H1 (cell line): ENCODE results near the gene KCNMA1. TPM values are rescaled to one million over a fixed set of nuclear protein-coding genes. Genes with fewer than 3 reads are reported as not detected.

Experiments used
- CTCF ChIA-PET: fragments of 300-600 bp; sonication (Branson Sonifier 250); formaldehyde crosslinking; loops from one replicate; lab custom pipeline; 2021; ENCODE audit not compliant: partially characterized antibody; lab: Charles Lee
- POLR2A ChIA-PET: fragments of 300-600 bp; sonication (Branson Sonifier 250); formaldehyde crosslinking; loops from one replicate; lab custom pipeline; 2021; ENCODE audit warnings: inconsistent platforms; ENCODE audit not compliant: partially characterized antibody; lab: Charles Lee
- DNase-seq, 2 experiments: peaks; one replicate each; pipeline versions ENCODE4 v3.0.0 to v3.0.0-alpha.2; 2010 to 2022; ENCODE audit warnings: low spot score in 2 of 2, low read depth in 1 of 2, mixed read lengths in 1 of 2
- FAIRE-seq: peaks from 2 replicates; lab custom pipeline; 2011; peaks lifted over from hg19 to GRCh38; lab: Jason Lieb, UNC
- H2AFZ ChIP-seq: 2 replicates; pipeline ENCODE4 v1.8.1; 2012; ENCODE audit warnings: low read length, inconsistent platforms
- H2AK5ac ChIP-seq: 2 replicates; pipeline ENCODE4 v1.6.1; 2013; ENCODE audit warnings: low read depth, low read length
- H2BK120ac ChIP-seq: replicated peaks from 2 replicates; pipeline ENCODE3; 2013; ENCODE audit warnings: low read depth, low read length, inconsistent platforms
- H2BK12ac ChIP-seq: 2 replicates; pipeline ENCODE4 v1.6.1; 2013; ENCODE audit warnings: low read depth, low read length
- H2BK15ac ChIP-seq: 2 replicates; pipeline ENCODE4 v1.6.1; 2013; ENCODE audit warnings: low read length
- H2BK20ac ChIP-seq: 2 replicates; pipeline ENCODE4 v1.6.1; 2013; ENCODE audit warnings: low read length
- H2BK5ac ChIP-seq: 2 replicates; pipeline ENCODE4 v1.6.1; 2013; ENCODE audit warnings: low read depth, low read length
- H3K14ac ChIP-seq: 2 replicates; pipeline ENCODE4 v1.6.1; 2013; ENCODE audit warnings: inconsistent platforms; ENCODE audit not compliant: insufficient read length
- H3K18ac ChIP-seq: 2 replicates; pipeline ENCODE4 v1.6.1; 2013; ENCODE audit warnings: low read length; ENCODE audit errors: extremely low read depth
- H3K23ac ChIP-seq: 2 replicates; pipeline ENCODE4 v1.6.1; 2013; ENCODE audit warnings: inconsistent platforms; ENCODE audit not compliant: insufficient read length
- H3K23me2 ChIP-seq: 2 replicates; pipeline ENCODE4 v1.6.1; 2013; ENCODE audit warnings: low read depth, low read length
- H3K27ac ChIP-seq: 2 replicates; pipeline ENCODE4 v1.6.1; 2011; ENCODE audit warnings: low read depth, low read length, inconsistent platforms
- H3K27me3 ChIP-seq, 4 experiments: replicated peaks in 1 of 4; 1 replicate in 1 of 4; 2 replicates in 3 of 4; pipeline versions ENCODE4 v1.6.1 to v1.8.1; 2011 to 2013; ENCODE audit warnings: low read length in 3 of 4, mild to moderate bottlenecking in 3 of 4, inconsistent platforms in 2 of 4, mixed read lengths in 2 of 4, moderate library complexity in 1 of 4; ENCODE audit not compliant: control insufficient read depth in 3 of 4, insufficient read depth in 3 of 4; ENCODE audit errors: extremely low read depth in 1 of 4
- H3K36me3 ChIP-seq, 4 experiments: 2 replicates each; pipeline versions ENCODE4 v1.6.1 to v1.8.1; 2011 to 2013; ENCODE audit warnings: mild to moderate bottlenecking in 4 of 4, low read length in 3 of 4, moderate library complexity in 2 of 4, control low read depth in 1 of 4, inconsistent platforms in 1 of 4; ENCODE audit not compliant: insufficient read depth in 4 of 4, control insufficient read depth in 2 of 4
- H3K4ac ChIP-seq: replicated peaks from 2 replicates; pipeline ENCODE3; 2013; ENCODE audit warnings: low read length, low read depth, mixed read lengths, inconsistent platforms; ENCODE audit not compliant: insufficient read length
- H3K4me1 ChIP-seq, 4 experiments: replicated peaks in 1 of 4; 1 replicate in 1 of 4; 2 replicates in 3 of 4; pipeline versions ENCODE4 v1.6.1 to v1.8.1; 2011 to 2013; ENCODE audit warnings: low read length in 3 of 4, inconsistent platforms in 2 of 4, mixed read lengths in 1 of 4; ENCODE audit not compliant: insufficient read depth in 4 of 4, control insufficient read depth in 3 of 4
- H3K4me2 ChIP-seq, 2 experiments: 2 replicates each; pipeline versions ENCODE4 v1.6.1 to v1.8.1; 2011 to 2013; ENCODE audit warnings: low read depth in 2 of 2, low read length in 2 of 2, control low read depth in 1 of 2, inconsistent platforms in 1 of 2, mild to moderate bottlenecking in 1 of 2; ENCODE audit not compliant: insufficient read depth in 1 of 2
- H3K4me3 ChIP-seq, 4 experiments: fragments of 200-600, 300-600 bp in 1 of 4; sonication (generic), shearing (Covaris generic), sonication (Bioruptor Twin) in 1 of 4; 2 replicates each; pipeline versions ENCODE4 v1.5.1 to v1.8.1; 2011 to 2016; ENCODE audit warnings: low read length in 4 of 4, low read depth in 3 of 4, control low read depth in 2 of 4, inconsistent platforms in 2 of 4, mild to moderate bottlenecking in 2 of 4, mixed read lengths in 1 of 4, moderate library complexity in 1 of 4; ENCODE audit not compliant: insufficient read depth in 2 of 4; ENCODE audit errors: extremely low read depth in 1 of 4
- H3K56ac ChIP-seq: replicated peaks from 2 replicates; pipeline ENCODE3; 2013; ENCODE audit warnings: low read depth, mild to moderate bottlenecking, mixed read lengths, low read length, inconsistent platforms; ENCODE audit not compliant: insufficient read length
- H3K79me1 ChIP-seq: 2 replicates; pipeline ENCODE4 v1.6.1; 2013; ENCODE audit warnings: low read depth, low read length, control low read depth
- H3K79me2 ChIP-seq, 2 experiments: 2 replicates each; pipeline versions ENCODE4 v1.6.1 to v1.8.1; 2012 to 2013; ENCODE audit warnings: low read length in 2 of 2, mild to moderate bottlenecking in 2 of 2, inconsistent platforms in 1 of 2; ENCODE audit not compliant: insufficient read depth in 2 of 2, control insufficient read depth in 1 of 2
- H3K9ac ChIP-seq, 4 experiments: replicated peaks in 1 of 4; 1 replicate in 1 of 4; 2 replicates in 3 of 4; pipeline versions ENCODE4 v1.6.1 to v1.8.1; 2011 to 2013; ENCODE audit warnings: low read depth in 3 of 4, low read length in 3 of 4, control low read depth in 2 of 4, mild to moderate bottlenecking in 2 of 4, moderate library complexity in 2 of 4, inconsistent platforms in 1 of 4; ENCODE audit errors: extremely low read depth in 1 of 4
- H3K9me3 ChIP-seq, 2 experiments: 2 replicates each; pipeline versions ENCODE4 v1.6.1 to v1.8.1; 2012 to 2013; ENCODE audit warnings: mild to moderate bottlenecking in 2 of 2, moderate library complexity in 2 of 2, control low read depth in 1 of 2, inconsistent platforms in 1 of 2, low read depth in 1 of 2, low read length in 1 of 2, mixed read lengths in 1 of 2; ENCODE audit not compliant: insufficient read depth in 2 of 2
- H4K20me1 ChIP-seq, 2 experiments: replicated peaks in 1 of 2; 2 replicates each; pipeline versions ENCODE3 to v1.8.1; 2011 to 2013; ENCODE audit warnings: inconsistent platforms in 2 of 2, low read length in 2 of 2, mild to moderate bottlenecking in 1 of 2; ENCODE audit not compliant: insufficient read depth in 2 of 2, control insufficient read depth in 1 of 2
- H4K5ac ChIP-seq: 2 replicates; pipeline ENCODE4 v1.6.1; 2013; ENCODE audit warnings: low read length, low read depth, mixed read lengths, inconsistent platforms; ENCODE audit not compliant: insufficient read length
- H4K8ac ChIP-seq: 2 replicates; pipeline ENCODE4 v1.8.0; 2013; ENCODE audit warnings: mild to moderate bottlenecking, moderate library complexity, low read length, inconsistent platforms; ENCODE audit not compliant: insufficient read depth; ENCODE audit errors: extremely low read depth
- H4K91ac ChIP-seq: replicated peaks from 2 replicates; pipeline ENCODE3; 2013; ENCODE audit warnings: low read length, mixed read lengths, inconsistent platforms; ENCODE audit not compliant: insufficient read length
- CBX5 ChIP-seq: fragments of 300-800, 300-1000 bp; sonication (generic); IDR thresholded peaks from 2 replicates; pipeline ENCODE4 v1.7.1; 2016; ENCODE audit warnings: antibody characterized with exemption, low read length, low read depth
- CTBP2 ChIP-seq: IDR thresholded peaks from 2 replicates; pipeline ENCODE4 v1.7.0; 2011; ENCODE audit warnings: borderline replicate concordance, mild to moderate bottlenecking, moderate library complexity, mixed read lengths, low read length; ENCODE audit not compliant: insufficient read depth, insufficient read length
- FOSL1 ChIP-seq: IDR thresholded peaks from 2 replicates; pipeline ENCODE4 v1.6.1; 2011; ENCODE audit warnings: mild to moderate bottlenecking, low read depth, low read length, moderate library complexity; ENCODE audit not compliant: insufficient read depth
- TEAD4 ChIP-seq: IDR thresholded peaks from 2 replicates; pipeline ENCODE4 v1.6.1; 2012; ENCODE audit warnings: low read depth, low read length, inconsistent platforms, mixed read lengths
- ZNF274 ChIP-seq: IDR thresholded peaks from 2 replicates; pipeline ENCODE4 v1.7.0; 2012; ENCODE audit warnings: low read length, borderline replicate concordance; ENCODE audit errors: extremely low read depth
- WGBS, 2 experiments: shearing (Covaris generic) in 1 of 2; methylation state at CpG; one replicate each; pipeline versions ENCODE4 v1.1.6 to v1.1.7; 2013 to 2015; ENCODE audit warnings: low lambda C conversion rate in 2 of 2, mixed read lengths in 2 of 2, inconsistent platforms in 1 of 2, low coverage in 1 of 2, missing lambda C conversion rate in 1 of 2; ENCODE audit not compliant: insufficient replicate concordance in 2 of 2, insufficient coverage in 1 of 2, insufficient read length in 1 of 2; ENCODE audit errors: extremely low coverage in 1 of 2, missing lambda C conversion rate in 1 of 2; 5-methylcytosine and 5-hydroxymethylcytosine counted together
- polyA plus RNA-seq, 7 experiments: library from polyadenylated mRNA; depleted of rRNA in 3 of 7; stranded (reverse) in 5 of 7; unstranded in 2 of 7; fragments of >200 nt in 5 of 7; fragments of 200-250 nt in 2 of 7; gene quantifications; 1 replicate in 5 of 7; 2 replicates in 1 of 7; 4 replicates in 1 of 7; pipeline versions ENCODE4 v1.2.1 to v1.2.3, GENCODE V29; 2011 to 2013; ENCODE audit warnings: missing spikeins in 2 of 7, mixed read lengths in 2 of 7
- total RNA-seq: library from RNA; stranded (reverse); fragmentation: NEBNext Ultra II Directional; extraction: Animal tissue kit (Norgen Biotek cat#: 25700); gene quantifications from 2 replicates; pipeline ENCODE4 v1.2.1, GENCODE V29; 2021
- TF ChIP-seq, protein P1 (sequence below): IDR thresholded peaks from 2 replicates; pipeline ENCODE4 v1.6.1; 2011; ENCODE audit warnings: low read length, improper control_type of control experiment
- TF ChIP-seq, protein P2 (sequence below): IDR thresholded peaks from 2 replicates; pipeline ENCODE4 v1.6.1; 2012; ENCODE audit warnings: inconsistent platforms
- TF ChIP-seq, protein P3 (sequence below): IDR thresholded peaks from 2 replicates; pipeline ENCODE4 v1.6.1; 2012; ENCODE audit warnings: inconsistent platforms

KCNMA1 gene
- total and polyA plus RNA-seq, 2 of the 8 experiments (the other 6 are each of a cell fraction or from before 2014, with no cell fraction given): 10.2 to 11.1 TPM

DNA sequence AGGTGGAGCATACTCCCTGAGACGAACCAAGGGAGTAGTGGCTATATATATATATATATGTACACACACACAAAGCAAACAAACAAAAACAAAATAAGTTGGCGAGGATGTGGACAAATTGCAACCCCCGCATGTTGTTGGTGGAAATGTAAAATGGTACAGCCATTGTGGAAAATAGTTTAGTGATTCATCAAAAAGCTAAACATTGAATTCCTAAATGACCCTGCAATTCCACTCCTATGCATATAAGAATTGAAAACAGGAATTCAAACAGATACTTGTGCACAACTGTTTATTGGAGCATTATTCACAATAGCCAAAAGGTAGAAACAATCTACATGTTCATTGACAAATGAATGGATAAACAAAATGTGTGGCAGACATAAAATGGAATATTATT is 407.9 kb downstream of the KCNMA1 start:
- Histone ChIP-seq H2BK15ac (no peak overlapping the region), H2BK5ac (no peak overlapping the region), H3K27ac (no peak overlapping the region), H2BK20ac (no peak overlapping the region), H3K9ac (no peak overlapping the region), H3K36me3 (no peaks in the 10 kb centered on the region), H3K18ac (no peak overlapping the region), H2AK5ac (no peak overlapping the region), H3K79me1 (no peaks in the 10 kb centered on the region), H3K56ac (no peak overlapping the region), H2BK120ac (no peak overlapping the region), H2BK12ac (no peak overlapping the region), H3K23me2 (no peaks in the 10 kb centered on the region), H3K79me2 (no peaks in the 10 kb centered on the region), H3K4me1 (no peaks in the 10 kb centered on the region; a peak in 1 of 7 replicates), H3K27me3 (no peaks in the 10 kb centered on the region), H3K4me3 (no peak overlapping the region), H4K8ac (no peak overlapping the region), H4K20me1 (no peaks in the 10 kb centered on the region), H3K4ac (no peak overlapping the region), H4K91ac (no peak overlapping the region), H2AFZ (no peak overlapping the region), H3K4me2 (no peak overlapping the region), H3K23ac (no peak overlapping the region), H4K5ac (no peak overlapping the region), H3K14ac (no peak overlapping the region), H3K9me3 (no peaks in the 10 kb centered on the region; a peak in 1 of 4 replicates)
- WGBS, 2 experiments: 82% methylated on average over 3 of the region's 3 CpGs; no CpG with 5 or more reads in 1 of the 2 experiments
- TF ChIP-seq, protein P1, sequence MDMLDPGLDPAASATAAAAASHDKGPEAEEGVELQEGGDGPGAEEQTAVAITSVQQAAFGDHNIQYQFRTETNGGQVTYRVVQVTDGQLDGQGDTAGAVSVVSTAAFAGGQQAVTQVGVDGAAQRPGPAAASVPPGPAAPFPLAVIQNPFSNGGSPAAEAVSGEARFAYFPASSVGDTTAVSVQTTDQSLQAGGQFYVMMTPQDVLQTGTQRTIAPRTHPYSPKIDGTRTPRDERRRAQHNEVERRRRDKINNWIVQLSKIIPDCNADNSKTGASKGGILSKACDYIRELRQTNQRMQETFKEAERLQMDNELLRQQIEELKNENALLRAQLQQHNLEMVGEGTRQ: no peak
- TF ChIP-seq, protein P2, sequence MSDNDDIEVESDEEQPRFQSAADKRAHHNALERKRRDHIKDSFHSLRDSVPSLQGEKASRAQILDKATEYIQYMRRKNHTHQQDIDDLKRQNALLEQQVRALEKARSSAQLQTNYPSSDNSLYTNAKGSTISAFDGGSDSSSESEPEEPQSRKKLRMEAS: no peak
- TF ChIP-seq, protein P3, sequence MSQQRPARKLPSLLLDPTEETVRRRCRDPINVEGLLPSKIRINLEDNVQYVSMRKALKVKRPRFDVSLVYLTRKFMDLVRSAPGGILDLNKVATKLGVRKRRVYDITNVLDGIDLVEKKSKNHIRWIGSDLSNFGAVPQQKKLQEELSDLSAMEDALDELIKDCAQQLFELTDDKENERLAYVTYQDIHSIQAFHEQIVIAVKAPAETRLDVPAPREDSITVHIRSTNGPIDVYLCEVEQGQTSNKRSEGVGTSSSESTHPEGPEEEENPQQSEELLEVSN: no peak
- TF ChIP-seq TEAD4 (no peak), CBX5 (no peak), FOSL1 (no peak), CTBP2 (no peak), ZNF274 (no peak)
- CTCF ChIA-PET: interaction anchor here (1.1 kb wide), 1 partner anchor 10 kb away, joined by 3 read pairs; no protein-coding TSS in a partner anchor
- POLR2A ChIA-PET: no interaction called here
- DNase-seq (no peak), FAIRE-seq (no peak)
